Activated effector memory CD4-positive, alpha-beta T cell treated with anti-CD3 and anti-CD28 coated beads, Interleukin-2, amount 50 U/mL, for 16 hours (primary cell): ENCODE data around the gene SLC25A34.

Experiments
- DNase-seq: peaks from one replicate; pipeline ENCODE4 v3.0.0-alpha.2; 2020

The SLC25A34 gene

GRCh38 chr1:15755021-15755645 is 19.1 kb downstream of the SLC25A34 start:
- no peak for DNase-seq

GRCh38 chr1:15755646-15756040 is 19.6 kb downstream of the SLC25A34 start:
- no peak for DNase-seq

GRCh38 chr1:15756143-15757015 is 20.3 kb downstream of the SLC25A34 start:
- DNase-seq = no peak

GRCh38 chr1:15757016-15757543 is 21.0 kb downstream of the SLC25A34 start:
- no peak for DNase-seq

- no peak for DNase-seq
Observed at GRCh38 chr1:15757575-15758342, 21.7 kb downstream of the SLC25A34 start.

- no peak for DNase-seq
Observed at GRCh38 chr1:15758343-15758931, 22.4 kb downstream of the SLC25A34 start, which contains the start of gene FBLIM1. FBLIM1 (plus strand) TSS chr1:15758795; CDS start chr1:15764984, 6,189 bp downstream.

GRCh38 chr1:15758953-15759661 is 23.0 kb downstream of the SLC25A34 start:
- DNase-seq = no peak

GRCh38 chr1:15760520-15761211 is 24.6 kb downstream of the SLC25A34 start:
- no peak for DNase-seq

GRCh38 chr1:15761366-15762128 is 25.5 kb downstream of the SLC25A34 start:
- DNase-seq = no peak

GRCh38 chr1:15762546-15762945 is 26.5 kb downstream of the SLC25A34 start:
- no peak for DNase-seq

- DNase-seq = no peak
Observed at GRCh38 chr1:15764269-15764764, 28.3 kb downstream of the SLC25A34 start.

GRCh38 chr1:15764890-15765289 is 28.8 kb downstream of the SLC25A34 start:
- no peak for DNase-seq

GRCh38 chr1:15765495-15766194 is 29.6 kb downstream of the SLC25A34 start:
- no peak for DNase-seq

- DNase-seq = no peak
Observed at GRCh38 chr1:15767941-15768340, 31.9 kb downstream of the SLC25A34 start.

GRCh38 chr1:15768388-15768787 is 32.3 kb downstream of the SLC25A34 start:
- no peak for DNase-seq

- DNase-seq = no peak
Observed at GRCh38 chr1:15770313-15770962, 34.4 kb downstream of the SLC25A34 start.

- no peak for DNase-seq
Observed at GRCh38 chr1:15771836-15772515, 35.9 kb downstream of the SLC25A34 start.

GRCh38 chr1:15775706-15776105 is 39.6 kb downstream of the SLC25A34 start:
- no peak for DNase-seq
